ENCODE measurements around the gene ATP6V1F.

DNA sequence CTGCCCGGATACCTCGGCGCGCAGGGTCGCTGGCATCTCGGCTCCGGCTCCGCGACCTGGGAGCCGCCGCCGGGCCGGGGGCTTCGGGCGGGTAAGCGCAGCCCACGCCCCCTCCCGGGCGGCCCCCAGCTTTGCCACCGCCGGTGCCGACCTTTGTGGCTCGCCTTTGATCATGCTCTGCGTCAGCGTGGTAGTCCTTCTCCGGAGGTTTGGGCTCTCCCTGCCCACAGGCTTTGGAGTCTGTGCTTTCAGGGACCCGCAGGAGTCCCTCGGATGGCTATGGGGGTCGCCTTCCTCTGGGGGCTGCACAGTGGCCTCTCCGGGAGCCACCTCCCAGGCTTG, 7.3 kb downstream of the ATP6V1F start:
- TF ChIP-seq, protein P1, sequence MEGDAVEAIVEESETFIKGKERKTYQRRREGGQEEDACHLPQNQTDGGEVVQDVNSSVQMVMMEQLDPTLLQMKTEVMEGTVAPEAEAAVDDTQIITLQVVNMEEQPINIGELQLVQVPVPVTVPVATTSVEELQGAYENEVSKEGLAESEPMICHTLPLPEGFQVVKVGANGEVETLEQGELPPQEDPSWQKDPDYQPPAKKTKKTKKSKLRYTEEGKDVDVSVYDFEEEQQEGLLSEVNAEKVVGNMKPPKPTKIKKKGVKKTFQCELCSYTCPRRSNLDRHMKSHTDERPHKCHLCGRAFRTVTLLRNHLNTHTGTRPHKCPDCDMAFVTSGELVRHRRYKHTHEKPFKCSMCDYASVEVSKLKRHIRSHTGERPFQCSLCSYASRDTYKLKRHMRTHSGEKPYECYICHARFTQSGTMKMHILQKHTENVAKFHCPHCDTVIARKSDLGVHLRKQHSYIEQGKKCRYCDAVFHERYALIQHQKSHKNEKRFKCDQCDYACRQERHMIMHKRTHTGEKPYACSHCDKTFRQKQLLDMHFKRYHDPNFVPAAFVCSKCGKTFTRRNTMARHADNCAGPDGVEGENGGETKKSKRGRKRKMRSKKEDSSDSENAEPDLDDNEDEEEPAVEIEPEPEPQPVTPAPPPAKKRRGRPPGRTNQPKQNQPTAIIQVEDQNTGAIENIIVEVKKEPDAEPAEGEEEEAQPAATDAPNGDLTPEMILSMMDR (IDR thresholded peaks at IDR 0.05): no peak
- TF ChIP-seq POLR2A (IDR thresholded peaks at IDR 0.05): no peak
